HepG2 (cell line): ENCODE measurements around the gene RGS19. TPM values are rescaled to one million over a fixed set of nuclear protein-coding genes. Genes with fewer than 3 reads are reported as not detected.
A peak's percentile ranks its signal among the peaks of the same experiment; 100 is the strongest.

ENCODE experiments used
- ATF4 ChIP-seq, 2 experiments: fragments of 450-650 bp in 1 of 2; sonication (generic) in 1 of 2; formaldehyde crosslinking; IDR thresholded peaks; 2 replicates each; pipeline versions ENCODE4 v1.5.0 to v1.8.0; 2020 to 2022; ENCODE audit warnings: mild to moderate bottlenecking in 1 of 2, missing genetic modification reagents in 1 of 2
- ATF7 ChIP-seq, 2 experiments: fragments of 450-650 bp in 1 of 2; sonication (generic) in 1 of 2; formaldehyde crosslinking in 1 of 2; IDR thresholded peaks; 2 replicates each; pipeline versions ENCODE4 v1.4.0 to v1.6.1; 2016 to 2020; ENCODE audit warnings: antibody characterized with exemption in 1 of 2, mild to moderate bottlenecking in 1 of 2, missing genetic modification reagents in 1 of 2
- ERF ChIP-seq: IDR thresholded peaks from 2 replicates; pipeline ENCODE4 v1.6.1; 2018; ENCODE audit warnings: missing biosample characterization, missing genetic modification reagents
- FLYWCH1 ChIP-seq: sonication (generic); formaldehyde crosslinking; IDR thresholded peaks from 2 replicates; pipeline ENCODE4 v1.8.1; 2023; ENCODE audit warnings: mild to moderate bottlenecking, missing genetic modification reagents
- KIAA2018 ChIP-seq: sonication (generic); formaldehyde crosslinking; IDR thresholded peaks from 2 replicates; pipeline ENCODE4 v1.5.0; 2020; ENCODE audit warnings: mild to moderate bottlenecking, missing genetic modification reagents, borderline replicate concordance
- LCORL ChIP-seq, 2 experiments: fragments of 450-650 bp in 1 of 2; sonication (generic) in 1 of 2; formaldehyde crosslinking in 1 of 2; IDR thresholded peaks; 2 replicates each; pipeline versions ENCODE4 v1.5.0 to v1.6.1; 2017 to 2020; ENCODE audit warnings: antibody characterized with exemption in 1 of 2, missing genetic modification reagents in 1 of 2
- NR2F2 ChIP-seq: IDR thresholded peaks from 2 replicates; pipeline ENCODE4 v1.6.1; 2012; ENCODE audit warnings: low read depth, inconsistent platforms, borderline replicate concordance
- ZMYM4 ChIP-seq: sonication (generic); formaldehyde crosslinking; IDR thresholded peaks from 2 replicates; pipeline ENCODE4 v1.8.1; 2023; ENCODE audit warnings: mild to moderate bottlenecking, missing genetic modification reagents
- ZNF772 ChIP-seq: sonication (generic); formaldehyde crosslinking; IDR thresholded peaks from 2 replicates; pipeline ENCODE4 v1.5.0; 2020; ENCODE audit warnings: mild to moderate bottlenecking, missing genetic modification reagents
- ZSCAN21 ChIP-seq: sonication (generic); formaldehyde crosslinking; IDR thresholded peaks from 2 replicates; pipeline ENCODE4 v1.8.0; 2022; ENCODE audit warnings: mild to moderate bottlenecking, missing genetic modification reagents, moderate library complexity, borderline replicate concordance
- polyA plus RNA-seq, 8 experiments: library from polyadenylated mRNA; depleted of rRNA in 3 of 8; stranded (reverse) in 7 of 8; unstranded in 1 of 8; fragments of >200 nt; fragmentation: Illumina TruSeq in 4 of 8; extraction: Trizol in 4 of 8; gene quantifications; 2 replicates each; pipeline versions ENCODE4 v1.2.1 to v1.2.3, GENCODE V29; 2011 to 2016; ENCODE audit warnings: low read depth in 4 of 8, missing spikeins in 1 of 8, mixed read lengths in 1 of 8; ENCODE audit not compliant: insufficient read depth in 1 of 8
- total RNA-seq, 5 experiments: library from RNA; depleted of rRNA; stranded (reverse); fragments of >200 nt; fragmentation: Illumina TruSeq; extraction: Trizol; gene quantifications; 2 replicates each; pipeline ENCODE4 v1.2.3, GENCODE V29; 2016; ENCODE audit warnings: low read depth in 1 of 5
- TF ChIP-seq, protein P1 (sequence below): sonication (generic); formaldehyde crosslinking; conservative IDR thresholded peaks from 2 replicates; pipeline ENCODE4 v1.4.0; 2020; ENCODE audit warnings: missing genetic modification reagents
- TF ChIP-seq, protein P2 (sequence below): sonication (generic); formaldehyde crosslinking; IDR thresholded peaks from 2 replicates; pipeline ENCODE4 v1.4.0; 2020; ENCODE audit warnings: missing genetic modification reagents, borderline replicate concordance

Gene RGS19
- total and polyA plus RNA-seq, 2 of the 13 experiments (the other 11 are each of a cell fraction or from before 2014, with no cell fraction given): 10.7 to 11.9 TPM

DNA sequence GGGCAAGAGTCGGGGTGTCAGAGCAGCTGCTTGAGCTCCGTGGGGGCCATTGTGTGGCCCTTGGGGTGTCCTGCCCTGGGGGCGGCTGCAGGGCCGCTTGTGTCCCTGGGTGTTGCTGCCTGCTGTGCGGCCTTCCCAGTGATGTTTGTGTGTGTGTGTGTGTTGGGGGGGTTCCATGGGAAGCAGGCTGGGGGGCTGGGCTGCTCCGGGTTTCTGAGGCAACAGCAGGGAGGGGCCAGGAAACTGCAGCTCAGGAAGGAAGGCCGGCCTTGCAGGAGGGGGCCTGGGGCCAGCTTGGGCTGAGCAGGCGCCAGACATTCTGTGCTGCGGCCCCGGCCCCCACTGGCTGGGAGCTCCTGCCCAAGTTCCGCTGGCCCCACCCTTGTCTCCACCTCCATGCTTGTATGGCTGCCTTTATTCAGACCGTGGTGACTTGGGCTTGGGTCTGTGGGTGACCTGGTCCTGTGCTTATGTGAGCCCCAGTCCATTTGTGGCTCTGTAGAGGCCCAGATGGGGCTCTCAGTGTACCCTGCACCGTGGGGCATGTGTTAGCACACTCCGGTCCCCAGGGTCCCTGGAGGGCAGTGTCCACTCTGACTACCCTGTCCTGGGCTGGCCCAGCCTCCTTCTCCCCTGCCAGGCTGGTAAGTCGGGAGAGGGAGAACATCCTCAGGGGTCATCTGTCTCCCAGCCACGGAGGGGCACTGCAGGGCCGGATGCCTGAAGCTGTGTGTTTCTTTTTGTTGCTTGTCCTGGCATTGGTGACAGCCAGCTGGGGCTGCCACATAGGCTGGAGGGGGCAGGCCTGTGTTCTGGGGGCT, 25.3 kb downstream of the RGS19 start (continued):
- TF ChIP-seq LCORL (IDR thresholded peaks at IDR 0.05): 0 out of 2 replicates have a peak, but pooled peaks have one; percentile 18
- peak; percentile 96 for TF ChIP-seq LCORL (CRISPR knock-in tag; IDR thresholded peaks at IDR 0.05)
- TF ChIP-seq ATF4 (CRISPR knock-in tag; IDR thresholded peaks at IDR 0.05): peak in 1 of 2 experiments; percentile 73; a peak in 2 of 4 replicates
- TF ChIP-seq, protein P1, sequence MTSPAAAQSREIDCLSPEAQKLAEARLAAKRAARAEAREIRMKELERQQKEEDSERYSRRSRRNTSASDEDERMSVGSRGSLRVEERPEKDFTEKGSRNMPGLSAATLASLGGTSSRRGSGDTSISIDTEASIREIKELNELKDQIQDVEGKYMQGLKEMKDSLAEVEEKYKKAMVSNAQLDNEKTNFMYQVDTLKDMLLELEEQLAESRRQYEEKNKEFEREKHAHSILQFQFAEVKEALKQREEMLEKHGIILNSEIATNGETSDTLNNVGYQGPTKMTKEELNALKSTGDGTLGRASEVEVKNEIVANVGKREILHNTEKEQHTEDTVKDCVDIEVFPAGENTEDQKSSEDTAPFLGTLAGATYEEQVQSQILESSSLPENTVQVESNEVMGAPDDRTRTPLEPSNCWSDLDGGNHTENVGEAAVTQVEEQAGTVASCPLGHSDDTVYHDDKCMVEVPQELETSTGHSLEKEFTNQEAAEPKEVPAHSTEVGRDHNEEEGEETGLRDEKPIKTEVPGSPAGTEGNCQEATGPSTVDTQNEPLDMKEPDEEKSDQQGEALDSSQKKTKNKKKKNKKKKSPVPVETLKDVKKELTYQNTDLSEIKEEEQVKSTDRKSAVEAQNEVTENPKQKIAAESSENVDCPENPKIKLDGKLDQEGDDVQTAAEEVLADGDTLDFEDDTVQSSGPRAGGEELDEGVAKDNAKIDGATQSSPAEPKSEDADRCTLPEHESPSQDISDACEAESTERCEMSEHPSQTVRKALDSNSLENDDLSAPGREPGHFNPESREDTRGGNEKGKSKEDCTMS (CRISPR knock-in tag): no peak
- TF ChIP-seq, protein P2, sequence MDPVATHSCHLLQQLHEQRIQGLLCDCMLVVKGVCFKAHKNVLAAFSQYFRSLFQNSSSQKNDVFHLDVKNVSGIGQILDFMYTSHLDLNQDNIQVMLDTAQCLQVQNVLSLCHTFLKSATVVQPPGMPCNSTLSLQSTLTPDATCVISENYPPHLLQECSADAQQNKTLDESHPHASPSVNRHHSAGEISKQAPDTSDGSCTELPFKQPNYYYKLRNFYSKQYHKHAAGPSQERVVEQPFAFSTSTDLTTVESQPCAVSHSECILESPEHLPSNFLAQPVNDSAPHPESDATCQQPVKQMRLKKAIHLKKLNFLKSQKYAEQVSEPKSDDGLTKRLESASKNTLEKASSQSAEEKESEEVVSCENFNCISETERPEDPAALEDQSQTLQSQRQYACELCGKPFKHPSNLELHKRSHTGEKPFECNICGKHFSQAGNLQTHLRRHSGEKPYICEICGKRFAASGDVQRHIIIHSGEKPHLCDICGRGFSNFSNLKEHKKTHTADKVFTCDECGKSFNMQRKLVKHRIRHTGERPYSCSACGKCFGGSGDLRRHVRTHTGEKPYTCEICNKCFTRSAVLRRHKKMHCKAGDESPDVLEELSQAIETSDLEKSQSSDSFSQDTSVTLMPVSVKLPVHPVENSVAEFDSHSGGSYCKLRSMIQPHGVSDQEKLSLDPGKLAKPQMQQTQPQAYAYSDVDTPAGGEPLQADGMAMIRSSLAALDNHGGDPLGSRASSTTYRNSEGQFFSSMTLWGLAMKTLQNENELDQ (CRISPR knock-in tag): no peak; the same call in 1 of the 2 replicates
- peak; percentile 80 for TF ChIP-seq ZNF772 (CRISPR knock-in tag)
- peak; percentile 82 for TF ChIP-seq ERF (CRISPR knock-in tag)
- TF ChIP-seq ZMYM4 (CRISPR knock-in tag): peak; percentile 61; the same call in 1 of the 2 replicates
- TF ChIP-seq ZSCAN21 (CRISPR knock-in tag): peak; percentile 90
- 0 out of 2 replicates have a peak, but pooled peaks have one; percentile 37 for TF ChIP-seq NR2F2
- TF ChIP-seq FLYWCH1 (CRISPR knock-in tag): no peak
- 0 out of 2 replicates have a peak, but pooled peaks have one; percentile 1 for TF ChIP-seq KIAA2018 (CRISPR knock-in tag)
- no peak for TF ChIP-seq ATF7 (IDR thresholded peaks at IDR 0.05)
- TF ChIP-seq ATF7 (CRISPR knock-in tag; IDR thresholded peaks at IDR 0.05): peak; percentile 13; the same call in 1 of the 2 replicates
